Measurements from ENCODE around the gene GABRG3.

DNA sequence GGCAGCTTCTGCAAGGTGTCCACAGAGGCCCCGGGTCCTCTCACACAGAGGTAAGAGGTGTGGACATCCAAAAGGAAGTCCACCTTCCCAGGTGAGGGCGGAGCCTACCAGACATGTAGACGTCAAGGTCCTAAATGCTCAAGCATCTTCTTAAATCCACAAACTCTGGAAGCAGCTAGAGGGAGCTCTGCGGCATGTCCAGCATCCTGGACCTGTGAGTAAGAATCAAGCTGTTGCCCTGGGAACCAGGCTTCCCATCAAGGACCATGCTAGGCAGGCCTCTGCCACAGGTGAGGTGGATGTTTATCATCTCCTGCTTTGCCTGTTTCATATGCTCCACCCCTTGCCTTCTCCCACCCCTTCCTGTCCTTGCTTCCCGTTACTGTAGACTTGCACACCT is 368.2 kb downstream of the GABRG3 start:
- TF ChIP-seq, protein P1, sequence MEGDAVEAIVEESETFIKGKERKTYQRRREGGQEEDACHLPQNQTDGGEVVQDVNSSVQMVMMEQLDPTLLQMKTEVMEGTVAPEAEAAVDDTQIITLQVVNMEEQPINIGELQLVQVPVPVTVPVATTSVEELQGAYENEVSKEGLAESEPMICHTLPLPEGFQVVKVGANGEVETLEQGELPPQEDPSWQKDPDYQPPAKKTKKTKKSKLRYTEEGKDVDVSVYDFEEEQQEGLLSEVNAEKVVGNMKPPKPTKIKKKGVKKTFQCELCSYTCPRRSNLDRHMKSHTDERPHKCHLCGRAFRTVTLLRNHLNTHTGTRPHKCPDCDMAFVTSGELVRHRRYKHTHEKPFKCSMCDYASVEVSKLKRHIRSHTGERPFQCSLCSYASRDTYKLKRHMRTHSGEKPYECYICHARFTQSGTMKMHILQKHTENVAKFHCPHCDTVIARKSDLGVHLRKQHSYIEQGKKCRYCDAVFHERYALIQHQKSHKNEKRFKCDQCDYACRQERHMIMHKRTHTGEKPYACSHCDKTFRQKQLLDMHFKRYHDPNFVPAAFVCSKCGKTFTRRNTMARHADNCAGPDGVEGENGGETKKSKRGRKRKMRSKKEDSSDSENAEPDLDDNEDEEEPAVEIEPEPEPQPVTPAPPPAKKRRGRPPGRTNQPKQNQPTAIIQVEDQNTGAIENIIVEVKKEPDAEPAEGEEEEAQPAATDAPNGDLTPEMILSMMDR (conservative IDR thresholded peaks at IDR 0.05; ENCODE audit: low read depth in 2 of 2): peak in 1 of 2 experiments; percentile 47; a peak in 2 of 4 replicates
- TF ChIP-seq POLR2AphosphoS5 (IDR thresholded peaks at IDR 0.05; ENCODE audit: low read depth) (no peak), NANOG (IDR thresholded peaks at IDR 0.05; ENCODE audit: borderline replicate concordance) (no peak), EZH2phosphoT487 (IDR thresholded peaks at IDR 0.05; ENCODE audit: unreplicated experiment) (no peak), EZH2 (IDR thresholded peaks at IDR 0.05; ENCODE audit: low read depth, unreplicated experiment) (no peak), CREB1 (CRISPR knock-in tag; IDR thresholded peaks at IDR 0.05; ENCODE audit: low read depth) (no peak)

Measured in GM23338 (cell line).